H1 (cell line): ENCODE measurements around the gene TCERG1L. TPM values are rescaled to one million over a fixed set of nuclear protein-coding genes. Genes with fewer than 3 reads are reported as not detected.

Source experiments
- CBX8 ChIP-seq: fragments of 300-800, 300-1000 bp; sonication (generic); IDR thresholded peaks from 2 replicates; pipeline ENCODE4 v1.7.1; 2016; ENCODE audit warnings: low read depth, low read length, borderline replicate concordance
- FOSL1 ChIP-seq: IDR thresholded peaks from 2 replicates; pipeline ENCODE4 v1.6.1; 2011; ENCODE audit warnings: mild to moderate bottlenecking, low read depth, low read length, moderate library complexity; ENCODE audit not compliant: insufficient read depth
- KDM1A ChIP-seq: fragments of 200-600, 300-600 bp; sonication (generic); IDR thresholded peaks from 2 replicates; pipeline ENCODE4 v1.7.1; 2016; ENCODE audit warnings: mild to moderate bottlenecking, low read length, borderline replicate concordance
- RBBP5 ChIP-seq: IDR thresholded peaks from 2 replicates; pipeline ENCODE4 v1.7.1; 2012; ENCODE audit warnings: low read depth, mild to moderate bottlenecking, inconsistent platforms, low read length, moderate library complexity, borderline replicate concordance
- TAF1 ChIP-seq: IDR thresholded peaks from 2 replicates; pipeline ENCODE4 v1.6.1; 2011; ENCODE audit warnings: mild to moderate bottlenecking, low read depth, low read length
- YY1 ChIP-seq: IDR thresholded peaks from 2 replicates; pipeline ENCODE4 v1.6.1; 2011; ENCODE audit warnings: low read depth, mild to moderate bottlenecking, low read length
- polyA plus RNA-seq, 7 experiments: library from polyadenylated mRNA; depleted of rRNA in 3 of 7; stranded (reverse) in 5 of 7; unstranded in 2 of 7; fragments of >200 nt in 5 of 7; fragments of 200-250 nt in 2 of 7; gene quantifications; 1 replicate in 5 of 7; 2 replicates in 1 of 7; 4 replicates in 1 of 7; pipeline versions ENCODE4 v1.2.1 to v1.2.3, GENCODE V29; 2011 to 2013; ENCODE audit warnings: missing spikeins in 2 of 7, mixed read lengths in 2 of 7
- total RNA-seq: library from RNA; stranded (reverse); fragmentation: NEBNext Ultra II Directional; extraction: Animal tissue kit (Norgen Biotek cat#: 25700); gene quantifications from 2 replicates; pipeline ENCODE4 v1.2.1, GENCODE V29; 2021

The TCERG1L gene
- total and polyA plus RNA-seq, 2 of the 8 experiments (the other 6 are each of a cell fraction or from before 2014, with no cell fraction given): 3.9 to 6.9 TPM

DNA sequence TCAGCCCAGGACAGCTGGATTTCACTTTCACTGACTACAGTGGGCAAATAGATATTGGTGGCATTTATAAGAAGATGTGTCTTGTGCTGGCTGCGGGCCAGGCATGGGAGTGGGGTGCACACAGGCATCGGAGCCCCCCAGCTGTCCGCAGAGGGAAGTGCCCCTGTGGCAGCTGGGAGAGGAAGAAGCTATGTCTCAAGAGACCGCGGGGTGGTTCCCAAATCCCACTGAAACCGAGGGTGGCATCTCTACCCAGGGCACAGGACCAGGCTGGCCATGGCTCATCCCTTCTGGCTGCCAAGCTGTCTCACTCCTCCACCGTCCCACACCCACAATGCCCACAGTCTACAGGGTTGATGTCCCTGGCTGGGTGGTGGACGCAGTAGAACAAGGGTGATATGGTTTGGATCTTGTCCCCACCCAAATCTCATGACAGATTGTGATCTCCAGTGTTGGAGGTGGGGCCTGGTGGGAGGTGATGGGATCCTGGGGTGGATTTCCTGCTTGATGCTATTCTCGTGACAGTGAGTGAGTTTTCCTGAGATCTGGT, 94.8 kb downstream of the TCERG1L start (continued):
- TF ChIP-seq RBBP5 (no peak), CBX8 (no peak), YY1 (no peak), TAF1 (no peak), KDM1A (no peak), FOSL1 (no peak)
